HepG2 (cell line): Measurements from ENCODE around the gene RERE.

Experiments
- DNMT3B ChIP-seq: conservative IDR thresholded peaks from 2 replicates; pipeline ENCODE4 v1.6.1; 2016; ENCODE audit warnings: missing biosample characterization, control low read depth
- HES4 ChIP-seq: sonication (generic); formaldehyde crosslinking; IDR thresholded peaks from 2 replicates; pipeline ENCODE4 v1.9.0; 2021; ENCODE audit warnings: mild to moderate bottlenecking, missing genetic modification reagents, borderline replicate concordance
- ZNF232 ChIP-seq: sonication (generic); formaldehyde crosslinking; IDR thresholded peaks from 2 replicates; pipeline ENCODE4 v1.4.0; 2020; ENCODE audit warnings: missing genetic modification reagents, borderline replicate concordance
- ZNF24 ChIP-seq: fragments of 450-650 bp; IDR thresholded peaks from 2 replicates; pipeline ENCODE4 v1.6.1; 2017; ENCODE audit warnings: antibody characterized with exemption, mild to moderate bottlenecking

DNA sequence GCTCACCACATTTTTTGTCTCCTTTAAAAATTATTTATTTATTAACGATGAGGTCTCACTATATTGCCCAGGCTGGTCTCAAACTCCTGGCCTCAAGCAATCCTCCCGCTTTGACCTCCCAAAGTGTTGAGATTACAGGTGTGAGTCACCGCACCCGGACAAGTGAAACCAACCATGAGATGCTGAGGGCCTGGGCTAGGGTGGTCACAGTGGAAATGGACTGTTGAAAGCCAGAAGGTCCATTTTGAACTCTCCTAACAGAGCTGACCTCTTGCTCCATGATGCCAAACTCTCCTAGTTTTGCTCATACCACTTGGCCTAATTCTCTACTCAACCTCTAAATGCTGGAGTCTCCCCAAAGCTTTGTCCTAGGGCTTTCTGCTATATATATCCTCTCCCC lies 390.4 kb downstream of the RERE start:
- TF ChIP-seq ZNF232 (CRISPR knock-in tag) (no peak), HES4 (no peak), DNMT3B (CRISPR knock-in tag) (no peak), ZNF24 (no peak)
